HepG2 (cell line): ENCODE data around the gene DPH2. TPM values are rescaled to one million over a fixed set of nuclear protein-coding genes. Genes with fewer than 3 reads are reported as not detected.

Source experiments
- ATF7-NPFF ChIP-seq: sonication (generic); formaldehyde crosslinking; IDR thresholded peaks from 2 replicates; pipeline ENCODE4 v1.8.1; 2023; ENCODE audit warnings: mild to moderate bottlenecking, low read depth, missing genetic modification reagents, moderate library complexity
- FOSL2 ChIP-seq: sonication (generic); formaldehyde crosslinking; IDR thresholded peaks from 2 replicates; pipeline ENCODE4 v1.4.0; 2020; ENCODE audit warnings: missing genetic modification reagents
- GTF2F1 ChIP-seq: fragments of 150-350 bp; IDR thresholded peaks from 2 replicates; pipeline ENCODE4 v1.6.1; 2014; ENCODE audit warnings: low read length
- KDM5A ChIP-seq: fragments of 200-600 bp; sonication (generic); IDR thresholded peaks from 2 replicates; pipeline ENCODE4 v1.7.0; 2018; ENCODE audit warnings: antibody characterized with exemption, mild to moderate bottlenecking, low read length, borderline replicate concordance
- MEIS2 ChIP-seq: sonication (generic); formaldehyde crosslinking; IDR thresholded peaks from 2 replicates; pipeline ENCODE4 v1.9.0; 2021; ENCODE audit warnings: mild to moderate bottlenecking, missing genetic modification reagents
- PBX3 ChIP-seq: sonication (generic); formaldehyde crosslinking; IDR thresholded peaks from 2 replicates; pipeline ENCODE4 v1.8.1; 2023; ENCODE audit warnings: missing genetic modification reagents, inconsistent platforms, borderline replicate concordance
- SMARCE1 ChIP-seq: fragments of 450-650 bp; IDR thresholded peaks from 2 replicates; pipeline ENCODE4 v1.6.1; 2017; ENCODE audit warnings: borderline replicate concordance
- TOPORS ChIP-seq: sonication (generic); formaldehyde crosslinking; IDR thresholded peaks from 2 replicates; pipeline ENCODE4 v1.8.0; 2023; ENCODE audit warnings: mild to moderate bottlenecking, missing genetic modification reagents
- ZC3H4 ChIP-seq: sonication (generic); formaldehyde crosslinking; IDR thresholded peaks from 2 replicates; pipeline ENCODE4 v1.4.0; 2020; ENCODE audit warnings: missing genetic modification reagents, borderline replicate concordance
- ZNF17 ChIP-seq: sonication (generic); formaldehyde crosslinking; IDR thresholded peaks from 2 replicates; pipeline ENCODE4 v1.5.0; 2020; ENCODE audit warnings: mild to moderate bottlenecking, missing genetic modification reagents
- ZNF317 ChIP-seq: sonication (generic); formaldehyde crosslinking; IDR thresholded peaks from 2 replicates; pipeline ENCODE4 v1.5.0; 2020; ENCODE audit warnings: mild to moderate bottlenecking, missing genetic modification reagents
- ZNF333 ChIP-seq: sonication (generic); formaldehyde crosslinking; IDR thresholded peaks from 2 replicates; pipeline ENCODE4 v1.4.0; 2020; ENCODE audit warnings: mild to moderate bottlenecking, missing genetic modification reagents, borderline replicate concordance
- ZNF446 ChIP-seq: sonication (generic); formaldehyde crosslinking; IDR thresholded peaks from 2 replicates; pipeline ENCODE4 v1.5.0; 2020; ENCODE audit warnings: mild to moderate bottlenecking, missing genetic modification reagents
- ZNF547 ChIP-seq: sonication (generic); formaldehyde crosslinking; IDR thresholded peaks from 2 replicates; pipeline ENCODE4 v1.5.1; 2020; ENCODE audit warnings: mild to moderate bottlenecking, missing genetic modification reagents
- ZNF577 ChIP-seq: sonication (generic); formaldehyde crosslinking; IDR thresholded peaks from 2 replicates; pipeline ENCODE4 v1.4.0; 2020; ENCODE audit warnings: mild to moderate bottlenecking, low read depth, missing genetic modification reagents, borderline replicate concordance
- ZNF703 ChIP-seq: sonication (generic); formaldehyde crosslinking; IDR thresholded peaks from 2 replicates; pipeline ENCODE4 v1.5.1; 2020; ENCODE audit warnings: missing genetic modification reagents, mild to moderate bottlenecking, moderate library complexity, borderline replicate concordance
- ZNF776 ChIP-seq: sonication (generic); formaldehyde crosslinking; IDR thresholded peaks from 2 replicates; pipeline ENCODE4 v1.4.0; 2020; ENCODE audit warnings: mild to moderate bottlenecking, missing genetic modification reagents
- ZNF839 ChIP-seq: sonication (generic); formaldehyde crosslinking; IDR thresholded peaks from 2 replicates; pipeline ENCODE4 v1.4.0; 2020; ENCODE audit warnings: missing genetic modification reagents, mild to moderate bottlenecking, borderline replicate concordance
- ZSCAN20 ChIP-seq: sonication (generic); formaldehyde crosslinking; IDR thresholded peaks from 2 replicates; pipeline ENCODE4 v1.4.0; 2020; ENCODE audit warnings: missing genetic modification reagents, mild to moderate bottlenecking, borderline replicate concordance
- polyA plus RNA-seq, 8 experiments: library from polyadenylated mRNA; depleted of rRNA in 3 of 8; stranded (reverse) in 7 of 8; unstranded in 1 of 8; fragments of >200 nt; fragmentation: Illumina TruSeq in 4 of 8; extraction: Trizol in 4 of 8; gene quantifications; 2 replicates each; pipeline versions ENCODE4 v1.2.1 to v1.2.3, GENCODE V29; 2011 to 2016; ENCODE audit warnings: low read depth in 4 of 8, missing spikeins in 1 of 8, mixed read lengths in 1 of 8; ENCODE audit not compliant: insufficient read depth in 1 of 8
- total RNA-seq, 5 experiments: library from RNA; depleted of rRNA; stranded (reverse); fragments of >200 nt; fragmentation: Illumina TruSeq; extraction: Trizol; gene quantifications; 2 replicates each; pipeline ENCODE4 v1.2.3, GENCODE V29; 2016; ENCODE audit warnings: low read depth in 1 of 5
- TF ChIP-seq, protein P1 (sequence below): sonication (generic); formaldehyde crosslinking; IDR thresholded peaks from 2 replicates; pipeline ENCODE4 v1.5.0; 2020; ENCODE audit warnings: mild to moderate bottlenecking, missing genetic modification reagents, borderline replicate concordance
- TF ChIP-seq, protein P2 (sequence below): sonication (generic); formaldehyde crosslinking; IDR thresholded peaks from 2 replicates; pipeline ENCODE4 v1.5.0; 2020; ENCODE audit warnings: mild to moderate bottlenecking, missing genetic modification reagents

The DPH2 gene
- total and polyA plus RNA-seq, 2 of the 13 experiments (the other 11 are each of a cell fraction or from before 2014, with no cell fraction given), result 32.2 to 38.3 TPM

DNA sequence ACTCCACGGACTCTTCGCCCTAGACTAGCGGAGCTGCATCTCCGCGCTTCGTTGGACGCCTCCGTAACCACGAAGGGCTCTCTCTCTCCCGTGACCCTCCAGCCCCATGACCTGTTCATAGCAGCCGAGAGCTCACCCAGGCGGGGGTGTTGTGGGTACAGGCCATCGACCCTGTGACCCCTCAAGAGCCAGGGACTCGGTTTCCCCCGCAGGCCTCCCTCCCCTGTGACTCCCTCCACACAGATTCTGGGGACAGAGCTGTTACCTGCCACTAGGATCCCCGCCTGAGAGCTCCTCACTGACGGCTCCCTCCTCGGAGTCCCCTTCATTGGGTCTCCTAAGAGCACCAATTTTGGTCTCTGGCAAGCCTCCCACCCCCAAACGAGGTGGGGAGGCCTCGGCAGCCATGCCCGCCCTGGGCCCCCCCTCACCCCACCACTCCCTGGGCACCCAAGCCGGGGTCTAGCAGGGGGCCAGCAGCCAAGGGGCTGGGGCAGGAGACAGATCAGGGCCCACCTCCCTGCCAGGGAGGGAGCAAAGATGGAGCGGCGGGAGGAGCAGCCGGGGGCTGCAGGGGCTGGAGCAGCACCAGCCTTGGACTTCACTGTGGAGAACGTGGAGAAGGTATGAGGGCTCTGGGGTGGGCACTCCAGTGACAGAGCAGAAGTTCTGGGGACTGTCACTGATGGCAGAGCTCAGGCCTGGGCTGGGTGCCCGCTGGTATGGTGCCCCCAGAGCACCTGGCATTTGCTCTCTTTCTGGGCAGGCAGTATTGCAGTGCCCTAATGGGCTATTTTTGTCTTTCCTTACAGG lies 22.5 kb upstream of the DPH2 start (continued):
- TF ChIP-seq, protein P1, sequence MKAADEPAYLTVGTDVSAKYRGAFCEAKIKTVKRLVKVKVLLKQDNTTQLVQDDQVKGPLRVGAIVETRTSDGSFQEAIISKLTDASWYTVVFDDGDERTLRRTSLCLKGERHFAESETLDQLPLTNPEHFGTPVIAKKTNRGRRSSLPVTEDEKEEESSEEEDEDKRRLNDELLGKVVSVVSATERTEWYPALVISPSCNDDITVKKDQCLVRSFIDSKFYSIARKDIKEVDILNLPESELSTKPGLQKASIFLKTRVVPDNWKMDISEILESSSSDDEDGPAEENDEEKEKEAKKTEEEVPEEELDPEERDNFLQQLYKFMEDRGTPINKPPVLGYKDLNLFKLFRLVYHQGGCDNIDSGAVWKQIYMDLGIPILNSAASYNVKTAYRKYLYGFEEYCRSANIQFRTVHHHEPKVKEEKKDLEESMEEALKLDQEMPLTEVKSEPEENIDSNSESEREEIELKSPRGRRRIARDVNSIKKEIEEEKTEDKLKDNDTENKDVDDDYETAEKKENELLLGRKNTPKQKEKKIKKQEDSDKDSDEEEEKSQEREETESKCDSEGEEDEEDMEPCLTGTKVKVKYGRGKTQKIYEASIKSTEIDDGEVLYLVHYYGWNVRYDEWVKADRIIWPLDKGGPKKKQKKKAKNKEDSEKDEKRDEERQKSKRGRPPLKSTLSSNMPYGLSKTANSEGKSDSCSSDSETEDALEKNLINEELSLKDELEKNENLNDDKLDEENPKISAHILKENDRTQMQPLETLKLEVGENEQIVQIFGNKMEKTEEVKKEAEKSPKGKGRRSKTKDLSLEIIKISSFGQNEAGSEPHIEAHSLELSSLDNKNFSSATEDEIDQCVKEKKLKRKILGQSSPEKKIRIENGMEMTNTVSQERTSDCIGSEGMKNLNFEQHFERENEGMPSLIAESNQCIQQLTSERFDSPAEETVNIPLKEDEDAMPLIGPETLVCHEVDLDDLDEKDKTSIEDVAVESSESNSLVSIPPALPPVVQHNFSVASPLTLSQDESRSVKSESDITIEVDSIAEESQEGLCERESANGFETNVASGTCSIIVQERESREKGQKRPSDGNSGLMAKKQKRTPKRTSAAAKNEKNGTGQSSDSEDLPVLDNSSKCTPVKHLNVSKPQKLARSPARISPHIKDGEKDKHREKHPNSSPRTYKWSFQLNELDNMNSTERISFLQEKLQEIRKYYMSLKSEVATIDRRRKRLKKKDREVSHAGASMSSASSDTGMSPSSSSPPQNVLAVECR (CRISPR knock-in tag), result peak; percentile 57; the same call in 1 of the 2 replicates
- TF ChIP-seq ZNF577, result no peak
- TF ChIP-seq SMARCE1, result no peak
- 0 out of 2 replicates have a peak, but pooled peaks have one; percentile 26 for TF ChIP-seq KDM5A
- no peak for TF ChIP-seq MEIS2
- no peak for TF ChIP-seq ZNF317 (CRISPR knock-in tag)
- TF ChIP-seq ZNF776 (CRISPR knock-in tag), result peak; percentile 3; the same call in 1 of the 2 replicates
- no peak for TF ChIP-seq ZNF17 (CRISPR knock-in tag)
- 0 out of 2 replicates have a peak, but pooled peaks have one; percentile 33 for TF ChIP-seq TOPORS (CRISPR knock-in tag)
- no peak for TF ChIP-seq ZNF446 (CRISPR knock-in tag)
- no peak for TF ChIP-seq ZNF547 (CRISPR knock-in tag)
- peak; percentile 19; the same call in 1 of the 2 replicates for TF ChIP-seq ZNF839 (CRISPR knock-in tag)
- no peak for TF ChIP-seq ZSCAN20 (CRISPR knock-in tag)
- TF ChIP-seq PBX3 (CRISPR knock-in tag), result 0 out of 2 replicates have a peak, but pooled peaks have one; percentile 15
- peak; percentile 2; the same call in 1 of the 2 replicates for TF ChIP-seq FOSL2 (CRISPR knock-in tag)
- TF ChIP-seq, protein P2, sequence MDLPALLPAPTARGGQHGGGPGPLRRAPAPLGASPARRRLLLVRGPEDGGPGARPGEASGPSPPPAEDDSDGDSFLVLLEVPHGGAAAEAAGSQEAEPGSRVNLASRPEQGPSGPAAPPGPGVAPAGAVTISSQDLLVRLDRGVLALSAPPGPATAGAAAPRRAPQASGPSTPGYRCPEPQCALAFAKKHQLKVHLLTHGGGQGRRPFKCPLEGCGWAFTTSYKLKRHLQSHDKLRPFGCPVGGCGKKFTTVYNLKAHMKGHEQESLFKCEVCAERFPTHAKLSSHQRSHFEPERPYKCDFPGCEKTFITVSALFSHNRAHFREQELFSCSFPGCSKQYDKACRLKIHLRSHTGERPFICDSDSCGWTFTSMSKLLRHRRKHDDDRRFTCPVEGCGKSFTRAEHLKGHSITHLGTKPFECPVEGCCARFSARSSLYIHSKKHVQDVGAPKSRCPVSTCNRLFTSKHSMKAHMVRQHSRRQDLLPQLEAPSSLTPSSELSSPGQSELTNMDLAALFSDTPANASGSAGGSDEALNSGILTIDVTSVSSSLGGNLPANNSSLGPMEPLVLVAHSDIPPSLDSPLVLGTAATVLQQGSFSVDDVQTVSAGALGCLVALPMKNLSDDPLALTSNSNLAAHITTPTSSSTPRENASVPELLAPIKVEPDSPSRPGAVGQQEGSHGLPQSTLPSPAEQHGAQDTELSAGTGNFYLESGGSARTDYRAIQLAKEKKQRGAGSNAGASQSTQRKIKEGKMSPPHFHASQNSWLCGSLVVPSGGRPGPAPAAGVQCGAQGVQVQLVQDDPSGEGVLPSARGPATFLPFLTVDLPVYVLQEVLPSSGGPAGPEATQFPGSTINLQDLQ (CRISPR knock-in tag), result peak; percentile 76; the same call in 1 of the 2 replicates
- TF ChIP-seq ZNF333, result peak; percentile 78; the same call in 1 of the 2 replicates
- TF ChIP-seq ATF7-NPFF (CRISPR knock-in tag), result no peak
- no peak for TF ChIP-seq ZNF703 (CRISPR knock-in tag)
- no peak for TF ChIP-seq ZC3H4
- TF ChIP-seq GTF2F1, result no peak
